ENCODE measurements around the gene CASP1. TPM values are rescaled to one million over a fixed set of nuclear protein-coding genes. Genes with fewer than 3 reads are reported as not detected.
A peak's percentile ranks its signal among the peaks of the same experiment; 100 is the strongest.
"Not testable (repeated sequence)": the region's sequence is repeated elsewhere in the genome, so short reads cannot be mapped to it uniquely, and the experiment has no call there.

The CASP1 gene
- 10 to 100 TPM; 56.8 to 84.0 TPM for total RNA-seq
- 10 to 100 TPM; 21.2 to 32.4 (median 26.1) TPM for polyA plus RNA-seq (ENCODE audit: insufficient read length in 6 of 6)
- long read RNA-seq, donor 1, transcript CASP1-202 (10 exons, 1,477 nt): major isoform, 8 of 11 reads
- long read RNA-seq, donor 1, partial matches to known transcripts: 0 of 11 reads
- long read RNA-seq, donor 1, other reads (novel, unspliced or antisense): 0 of 11 reads
- long read RNA-seq, donor 2, partial matches to known transcripts: 0 of 4 reads
- long read RNA-seq, donor 2, other reads (novel, unspliced or antisense): 0 of 4 reads
- long read RNA-seq, donor 3, partial matches to known transcripts: 0 of 5 reads
- long read RNA-seq, donor 3, other reads (novel, unspliced or antisense): 0 of 5 reads
- long read RNA-seq, donor 4, transcript CASP1-202 (10 exons, 1,477 nt): major isoform, 14 of 27 reads
- long read RNA-seq, donor 4, partial matches to known transcripts: 3 of 27 reads
- long read RNA-seq, donor 4, other reads (novel, unspliced or antisense): 7 of 27 reads
- long read RNA-seq, donor 5, partial matches to known transcripts: 0 of 3 reads
- long read RNA-seq, donor 5, other reads (novel, unspliced or antisense): 0 of 3 reads
- long read RNA-seq, donor 6, partial matches to known transcripts: 0 of 4 reads
- long read RNA-seq, donor 6, other reads (novel, unspliced or antisense): 0 of 4 reads
- long read RNA-seq, donor 7, partial matches to known transcripts: 0 of 1 reads
- long read RNA-seq, donor 7, other reads (novel, unspliced or antisense): 0 of 1 reads
- long read RNA-seq, donor 8, partial matches to known transcripts: 0 of 5 reads
- long read RNA-seq, donor 8, other reads (novel, unspliced or antisense): 0 of 5 reads
- long read RNA-seq, donor 9: 0 reads
- long read RNA-seq, donor 10, transcript CASP1-215 (9 exons, 2,001 nt): minor isoform, 6 of 42 reads
- long read RNA-seq, donor 10, transcript CASP1-202 (10 exons, 1,477 nt): major isoform, 23 of 42 reads
- long read RNA-seq, donor 10, partial matches to known transcripts: 1 of 42 reads
- long read RNA-seq, donor 10, other reads (novel, unspliced or antisense): 11 of 42 reads
- long read RNA-seq, donor 11, partial matches to known transcripts: 0 of 1 reads
- long read RNA-seq, donor 11, other reads (novel, unspliced or antisense): 0 of 1 reads
- long read RNA-seq, donor 12: 0 reads

DNA sequence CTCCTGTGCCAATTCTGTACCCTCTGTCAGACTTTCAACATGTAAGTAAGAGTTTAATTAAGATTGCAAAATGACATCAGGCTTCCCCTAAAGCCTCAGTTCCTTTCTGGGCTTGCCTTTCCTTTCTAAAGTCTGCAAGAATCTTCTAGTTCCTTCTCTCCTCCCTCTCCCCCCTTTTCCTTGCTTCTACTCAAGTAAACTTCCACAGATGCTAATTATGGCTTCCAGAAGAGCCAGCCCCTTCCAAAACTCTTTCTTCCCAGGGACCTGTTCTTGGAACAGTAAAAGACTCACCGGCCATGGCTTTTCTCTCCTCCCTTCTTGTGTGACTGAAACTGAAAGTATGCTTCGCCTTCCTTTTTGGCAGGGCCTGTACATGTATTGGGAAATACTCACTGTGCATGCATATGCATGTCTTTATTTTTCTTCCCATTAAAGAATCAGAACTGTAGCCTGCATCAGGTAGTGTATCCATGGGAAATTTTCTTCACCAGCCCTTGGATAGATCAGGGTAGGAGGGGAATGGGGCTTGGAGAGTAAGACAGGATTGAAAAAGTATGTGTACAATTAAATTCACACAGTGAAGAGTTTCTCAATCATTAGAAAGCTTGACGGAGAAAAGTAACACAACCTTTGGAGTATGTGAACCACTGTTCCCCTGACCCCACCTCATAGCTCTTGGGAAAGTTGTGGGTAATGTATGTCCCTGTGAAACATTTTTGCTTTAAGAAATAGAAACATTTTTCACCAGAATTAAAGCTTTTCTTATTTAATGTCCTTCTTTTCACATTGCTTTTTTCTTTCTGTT, at the start of gene CASP1:
CASP1 (minus strand) TSS at position 332 of the 808 bp plus-strand sequence; CDS start at position 301, 31 bp downstream.
- peak; percentile 92 for ATAC-seq
- TF ChIP-seq, protein P1, sequence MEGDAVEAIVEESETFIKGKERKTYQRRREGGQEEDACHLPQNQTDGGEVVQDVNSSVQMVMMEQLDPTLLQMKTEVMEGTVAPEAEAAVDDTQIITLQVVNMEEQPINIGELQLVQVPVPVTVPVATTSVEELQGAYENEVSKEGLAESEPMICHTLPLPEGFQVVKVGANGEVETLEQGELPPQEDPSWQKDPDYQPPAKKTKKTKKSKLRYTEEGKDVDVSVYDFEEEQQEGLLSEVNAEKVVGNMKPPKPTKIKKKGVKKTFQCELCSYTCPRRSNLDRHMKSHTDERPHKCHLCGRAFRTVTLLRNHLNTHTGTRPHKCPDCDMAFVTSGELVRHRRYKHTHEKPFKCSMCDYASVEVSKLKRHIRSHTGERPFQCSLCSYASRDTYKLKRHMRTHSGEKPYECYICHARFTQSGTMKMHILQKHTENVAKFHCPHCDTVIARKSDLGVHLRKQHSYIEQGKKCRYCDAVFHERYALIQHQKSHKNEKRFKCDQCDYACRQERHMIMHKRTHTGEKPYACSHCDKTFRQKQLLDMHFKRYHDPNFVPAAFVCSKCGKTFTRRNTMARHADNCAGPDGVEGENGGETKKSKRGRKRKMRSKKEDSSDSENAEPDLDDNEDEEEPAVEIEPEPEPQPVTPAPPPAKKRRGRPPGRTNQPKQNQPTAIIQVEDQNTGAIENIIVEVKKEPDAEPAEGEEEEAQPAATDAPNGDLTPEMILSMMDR (IDR thresholded peaks at IDR 0.05): no peak
- DNase-seq: peak in 3 of 4 donors; percentile 43 to 77 (median 51)
- intact Hi-C loops (cut with DNase I): no loop called here
- Histone ChIP-seq H3K9me3 (no peaks in the 10 kb centered on the region), H3K4me3 (peak within 1 kb of the TSS; percentile 19 to 48), H3K36me3 (peaks cover 0 to 34% of the 10 kb centered on the region in 2 donors), H3K4me1 (peaks cover 23 to 44% of the 10 kb centered on the region in 2 donors), H3K27ac (peak within 1 kb of the TSS; percentile 82), H3K27me3 (no peaks in the 10 kb centered on the region)

GRCh38 chr11:105081412-105082150, 46.6 kb upstream of the CASP1 start:
- no peak overlapping the region for H3K27ac ChIP-seq
- H3K36me3 ChIP-seq: no peaks in the 10 kb centered on the region
- H3K4me3 ChIP-seq: no peak overlapping the region
- DNase-seq (peak in 1 of 4 donors; percentile 27), ATAC-seq (no peak)
- TF ChIP-seq, protein P1 (IDR thresholded peaks at IDR 0.05): no peak
- H3K27me3 ChIP-seq: no peaks in the 10 kb centered on the region
- H3K4me1 ChIP-seq: peaks cover 0 to 9% of the 10 kb centered on the region in 2 donors
- H3K9me3 ChIP-seq: no peaks in the 10 kb centered on the region
- intact Hi-C loops (cut with DNase I): no loop called here

GRCh38 chr11:105080171-105080906, 45.4 kb upstream of the CASP1 start:
- H3K9me3 ChIP-seq; H3K4me1 ChIP-seq; H3K36me3 ChIP-seq; intact Hi-C loops (cut with DNase I); DNase-seq; H3K27me3 ChIP-seq; H3K4me3 ChIP-seq: not testable (repeated sequence)
- H3K27ac ChIP-seq: peak overlapping the region in 1 of 2 donors; percentile 18
- peak; percentile 61 for ATAC-seq

DNA sequence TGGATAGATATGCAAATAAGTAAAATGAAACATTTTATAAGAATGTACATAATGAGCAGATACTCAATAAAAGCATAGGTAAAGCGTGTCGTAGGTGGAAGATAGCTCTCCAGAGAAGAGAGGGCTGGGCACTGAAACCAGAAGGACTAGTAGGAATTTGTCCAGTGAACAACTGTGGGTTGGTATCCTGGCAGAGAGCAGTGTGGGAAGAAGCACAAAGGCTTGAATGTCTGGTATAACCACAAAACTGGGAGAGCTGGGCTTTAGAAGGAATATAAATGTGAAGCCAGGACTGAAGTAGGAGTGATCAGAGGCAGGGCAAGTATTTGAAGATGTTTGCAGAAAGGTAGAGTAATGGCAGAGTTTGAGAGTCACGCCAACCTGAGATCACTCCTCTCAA, 43.3 kb upstream of the CASP1 start:
- DNase-seq (no peak), ATAC-seq (peak; percentile 70)
- H3K4me1 ChIP-seq: peaks cover 0 to 9% of the 10 kb centered on the region in 2 donors
- H3K36me3 ChIP-seq: no peaks in the 10 kb centered on the region
- no peaks in the 10 kb centered on the region for H3K27me3 ChIP-seq
- no peak overlapping the region for H3K27ac ChIP-seq
- intact Hi-C loops (cut with DNase I): no loop called here
- H3K4me3 ChIP-seq: no peak overlapping the region
- TF ChIP-seq, protein P1 (IDR thresholded peaks at IDR 0.05): no peak
- no peaks in the 10 kb centered on the region for H3K9me3 ChIP-seq

GRCh38 chr11:105077141-105077790, 42.3 kb upstream of the CASP1 start:
- H3K9me3 ChIP-seq; H3K4me3 ChIP-seq; H3K27me3 ChIP-seq; DNase-seq; H3K4me1 ChIP-seq; intact Hi-C loops (cut with DNase I); ATAC-seq; H3K36me3 ChIP-seq; H3K27ac ChIP-seq: not testable (repeated sequence)
